Type B pancreatic cell (in vitro differentiated cells): ENCODE results near the gene OR2K2. TPM values are rescaled to one million over a fixed set of nuclear protein-coding genes. Genes with fewer than 3 reads are reported as not detected.

ENCODE experiments used
- DNase-seq: peaks from one replicate; pipeline ENCODE4 v3.0.0; 2021; ENCODE audit warnings: mixed read lengths; ENCODE audit not compliant: unreplicated experiment; ENCODE audit errors: extremely low spot score
- H3K27ac Mint-ChIP-seq: 2 replicates; pipeline ENCODE4 v1.8.0; 2021; ENCODE audit warnings: mild to moderate bottlenecking, mixed read lengths
- H3K27me3 Mint-ChIP-seq: 2 replicates; pipeline ENCODE4 v1.8.0; 2021; ENCODE audit warnings: mixed read lengths
- H3K36me3 Mint-ChIP-seq: 2 replicates; pipeline ENCODE4 v1.8.0; 2021; ENCODE audit warnings: mixed read lengths
- H3K4me1 Mint-ChIP-seq: one replicate; pipeline ENCODE4 v1.8.0; 2021; ENCODE audit warnings: mixed read lengths; ENCODE audit not compliant: unreplicated experiment
- H3K4me3 Mint-ChIP-seq: 2 replicates; pipeline ENCODE4 v1.8.0; 2021; ENCODE audit warnings: mild to moderate bottlenecking, mixed read lengths
- H3K9me3 Mint-ChIP-seq: 2 replicates; pipeline ENCODE4 v1.8.0; 2021; ENCODE audit warnings: mixed read lengths
- CTCF ChIP-seq: fragments of 200-600 bp; sonication (generic); conservative IDR thresholded peaks from 2 replicates; pipeline ENCODE4 v1.5.0; 2021; ENCODE audit warnings: antibody characterized with exemption, mild to moderate bottlenecking
- total RNA-seq: library from RNA; stranded (reverse); gene quantifications from 2 replicates; pipeline ENCODE4 v1.2.1, GENCODE V29; 2021; ENCODE audit warnings: low replicate concordance

The OR2K2 gene
- total RNA-seq, 1 donor from 2014 or later: not detected

DNA sequence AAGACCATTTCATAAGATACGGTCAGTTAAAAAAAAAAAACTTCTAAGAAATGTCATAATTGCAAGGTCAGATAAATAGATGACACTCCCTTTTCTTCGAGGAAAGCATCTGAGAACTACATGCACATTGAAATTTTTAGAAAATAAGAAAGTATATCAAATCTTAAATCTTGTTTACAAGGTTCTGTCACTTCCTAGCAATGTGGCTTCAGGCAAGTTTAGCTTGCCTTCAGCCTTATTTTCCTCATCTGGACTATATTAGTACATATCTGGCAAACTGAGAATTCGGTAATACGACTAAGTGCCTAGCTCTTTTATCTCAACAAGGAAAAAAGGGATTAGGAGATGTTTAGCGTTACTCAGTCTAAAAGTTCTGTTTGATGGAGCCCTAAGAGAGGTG, 32.5 kb upstream of the OR2K2 start:
- no peak overlapping the region for H3K27ac Mint-ChIP-seq
- TF ChIP-seq CTCF: no peak
- H3K4me1 Mint-ChIP-seq: peaks cover 9% of the 10 kb centered on the region
- H3K27me3 Mint-ChIP-seq: no peaks in the 10 kb centered on the region
- no peaks in the 10 kb centered on the region for H3K9me3 Mint-ChIP-seq
- no peak overlapping the region for H3K4me3 Mint-ChIP-seq
- peaks cover 25% of the 10 kb centered on the region for H3K36me3 Mint-ChIP-seq
- no peak for DNase-seq

GRCh38 chr9:111360881-111361280, 30.9 kb upstream of the OR2K2 start:
- H3K27ac Mint-ChIP-seq: no peak overlapping the region
- H3K4me1 Mint-ChIP-seq: peaks cover 9% of the 10 kb centered on the region
- no peak for DNase-seq
- no peaks in the 10 kb centered on the region for H3K27me3 Mint-ChIP-seq
- no peak for TF ChIP-seq CTCF
- H3K36me3 Mint-ChIP-seq: peaks cover 25% of the 10 kb centered on the region
- H3K4me3 Mint-ChIP-seq: no peak overlapping the region
- H3K9me3 Mint-ChIP-seq: no peaks in the 10 kb centered on the region

- no peak for DNase-seq
- Mint-ChIP-seq H3K4me1 (no peaks in the 10 kb centered on the region), H3K27me3 (no peaks in the 10 kb centered on the region), H3K4me3 (no peak overlapping the region), H3K9me3 (no peaks in the 10 kb centered on the region), H3K36me3 (peaks cover under 1% of the 10 kb centered on the region), H3K27ac (no peak overlapping the region)
- TF ChIP-seq CTCF: no peak
Observed at GRCh38 chr9:111356481-111357244, 26.6 kb upstream of the OR2K2 start.

GRCh38 chr9:111352545-111352944, 22.5 kb upstream of the OR2K2 start:
- Mint-ChIP-seq H3K36me3 (no peaks in the 10 kb centered on the region), H3K27me3 (no peaks in the 10 kb centered on the region), H3K4me3 (no peak overlapping the region), H3K9me3 (no peaks in the 10 kb centered on the region), H3K4me1 (no peaks in the 10 kb centered on the region), H3K27ac (no peak overlapping the region)
- no peak for DNase-seq
- no peak for TF ChIP-seq CTCF

DNA sequence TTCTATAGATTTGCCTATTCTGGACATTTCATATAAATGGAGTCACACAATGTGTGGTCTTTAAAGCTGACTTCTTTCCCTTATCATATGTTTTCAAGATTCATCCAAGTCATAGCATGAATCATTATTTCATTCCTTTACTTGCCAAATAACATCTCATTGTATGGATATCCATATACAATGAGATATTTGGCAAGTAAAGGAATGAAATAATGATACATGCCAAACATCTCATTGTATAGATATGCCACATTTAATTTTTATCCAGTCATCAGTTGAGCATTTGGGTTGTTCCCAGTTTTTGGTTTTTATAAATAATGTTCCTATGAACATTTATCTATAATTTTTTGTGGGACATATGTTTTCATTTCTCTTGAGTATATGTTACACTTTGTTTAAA, 20.5 kb upstream of the OR2K2 start:
- no peak for TF ChIP-seq CTCF
- no peak overlapping the region for H3K27ac Mint-ChIP-seq
- no peak for DNase-seq
- no peaks in the 10 kb centered on the region for H3K9me3 Mint-ChIP-seq
- H3K27me3 Mint-ChIP-seq: no peaks in the 10 kb centered on the region
- H3K36me3 Mint-ChIP-seq: no peaks in the 10 kb centered on the region
- no peaks in the 10 kb centered on the region for H3K4me1 Mint-ChIP-seq
- no peak overlapping the region for H3K4me3 Mint-ChIP-seq
